HL-60 (cell line): ENCODE measurements around the gene PGS1.

Source experiments
- DNase-seq, 2 experiments: peaks; one replicate each; pipeline ENCODE4 v3.0.0-alpha.2; 2010 to 2020; ENCODE audit warnings: low read depth in 1 of 2, low spot score in 1 of 2
- H3K27ac ChIP-seq: fragments of 250-450 bp; sonication (Bioruptor Pico); replicated peaks from 2 replicates; pipeline ENCODE4 v1.5.1; 2020; ENCODE audit warnings: mild to moderate bottlenecking, moderate library complexity
- H3K27me3 ChIP-seq: fragments of 250-450 bp; sonication (Bioruptor Pico); 2 replicates; pipeline ENCODE4 v1.5.1; 2021; ENCODE audit warnings: mild to moderate bottlenecking, moderate library complexity; ENCODE audit not compliant: insufficient read depth, poor library complexity, severe bottlenecking
- H3K4me3 ChIP-seq: replicated peaks from 2 replicates; pipeline ENCODE4 v1.5.1; 2011; ENCODE audit warnings: mild to moderate bottlenecking, control low read depth, low read length; ENCODE audit not compliant: insufficient read depth
- GABPA ChIP-seq: IDR thresholded peaks from 2 replicates; pipeline ENCODE4 v1.6.1; 2012; ENCODE audit warnings: low read depth
- POLR2AphosphoS5 ChIP-seq: IDR thresholded peaks from 2 replicates; pipeline ENCODE4 v1.6.1; 2012; ENCODE audit warnings: low read depth
- SPI1 ChIP-seq: IDR thresholded peaks from 2 replicates; pipeline ENCODE4 v1.6.1; 2012; ENCODE audit warnings: low read depth, mild to moderate bottlenecking, borderline replicate concordance
- TF ChIP-seq, protein P1 (sequence below): IDR thresholded peaks from one replicate; pipeline ENCODE4 v1.5.1; 2011; ENCODE audit warnings: low read length, control low read depth, inconsistent platforms; ENCODE audit not compliant: insufficient read depth
- TF ChIP-seq, protein P2 (sequence below): IDR thresholded peaks from 2 replicates; pipeline ENCODE4 v1.6.1; 2012; ENCODE audit warnings: low read depth; ENCODE audit not compliant: insufficient replicate concordance

Gene PGS1

DNA sequence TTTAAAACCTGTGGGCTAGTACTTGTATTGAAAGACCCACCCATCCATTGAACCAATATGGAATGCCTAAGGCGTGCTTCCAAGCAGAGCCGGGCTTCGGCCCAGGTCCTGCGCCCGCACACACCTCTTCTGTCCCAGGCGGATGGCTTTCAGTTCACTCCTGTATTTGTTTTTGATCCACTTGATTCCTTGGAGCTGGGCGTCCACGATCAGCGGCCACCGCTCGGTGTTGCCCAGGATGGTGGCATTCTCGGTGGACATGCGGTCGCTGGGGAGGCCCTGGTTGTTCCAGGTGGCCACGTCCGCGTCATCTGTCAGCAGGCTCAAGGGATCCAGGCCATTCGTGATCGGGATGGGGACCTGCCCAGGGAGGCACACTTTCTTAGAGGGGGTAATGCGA is 75.9 kb downstream of the PGS1 start:
- H3K27ac ChIP-seq = no peak overlapping the region
- DNase-seq = no peak
- no peak overlapping the region for H3K4me3 ChIP-seq
- H3K27me3 ChIP-seq = no peaks in the 10 kb centered on the region
- TF ChIP-seq, protein P1, sequence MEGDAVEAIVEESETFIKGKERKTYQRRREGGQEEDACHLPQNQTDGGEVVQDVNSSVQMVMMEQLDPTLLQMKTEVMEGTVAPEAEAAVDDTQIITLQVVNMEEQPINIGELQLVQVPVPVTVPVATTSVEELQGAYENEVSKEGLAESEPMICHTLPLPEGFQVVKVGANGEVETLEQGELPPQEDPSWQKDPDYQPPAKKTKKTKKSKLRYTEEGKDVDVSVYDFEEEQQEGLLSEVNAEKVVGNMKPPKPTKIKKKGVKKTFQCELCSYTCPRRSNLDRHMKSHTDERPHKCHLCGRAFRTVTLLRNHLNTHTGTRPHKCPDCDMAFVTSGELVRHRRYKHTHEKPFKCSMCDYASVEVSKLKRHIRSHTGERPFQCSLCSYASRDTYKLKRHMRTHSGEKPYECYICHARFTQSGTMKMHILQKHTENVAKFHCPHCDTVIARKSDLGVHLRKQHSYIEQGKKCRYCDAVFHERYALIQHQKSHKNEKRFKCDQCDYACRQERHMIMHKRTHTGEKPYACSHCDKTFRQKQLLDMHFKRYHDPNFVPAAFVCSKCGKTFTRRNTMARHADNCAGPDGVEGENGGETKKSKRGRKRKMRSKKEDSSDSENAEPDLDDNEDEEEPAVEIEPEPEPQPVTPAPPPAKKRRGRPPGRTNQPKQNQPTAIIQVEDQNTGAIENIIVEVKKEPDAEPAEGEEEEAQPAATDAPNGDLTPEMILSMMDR = no peak
- TF ChIP-seq SPI1 (no peak), POLR2AphosphoS5 (no peak), GABPA (no peak)

DNA sequence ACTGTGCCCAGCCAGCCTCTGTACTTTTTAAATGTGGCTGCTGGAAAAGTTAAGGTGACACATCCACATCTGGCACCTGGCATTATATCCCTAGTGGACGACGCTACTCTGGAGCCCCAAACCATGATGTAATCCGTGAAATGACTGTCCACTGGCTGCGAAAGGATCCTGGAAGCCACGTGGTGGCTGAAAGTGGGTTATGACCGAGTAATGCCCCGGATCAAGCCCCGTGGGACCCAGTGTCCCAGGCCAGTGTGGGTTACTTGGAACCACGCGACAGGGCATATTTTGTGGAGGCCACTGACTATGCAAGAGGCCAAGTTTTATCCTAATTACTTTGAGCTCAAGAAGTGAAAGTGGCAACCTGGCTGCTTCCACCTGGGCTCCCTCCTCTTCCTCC is 79.6 kb downstream of the PGS1 start:
- DNase-seq = no peak
- H3K27me3 ChIP-seq = no peaks in the 10 kb centered on the region

DNA sequence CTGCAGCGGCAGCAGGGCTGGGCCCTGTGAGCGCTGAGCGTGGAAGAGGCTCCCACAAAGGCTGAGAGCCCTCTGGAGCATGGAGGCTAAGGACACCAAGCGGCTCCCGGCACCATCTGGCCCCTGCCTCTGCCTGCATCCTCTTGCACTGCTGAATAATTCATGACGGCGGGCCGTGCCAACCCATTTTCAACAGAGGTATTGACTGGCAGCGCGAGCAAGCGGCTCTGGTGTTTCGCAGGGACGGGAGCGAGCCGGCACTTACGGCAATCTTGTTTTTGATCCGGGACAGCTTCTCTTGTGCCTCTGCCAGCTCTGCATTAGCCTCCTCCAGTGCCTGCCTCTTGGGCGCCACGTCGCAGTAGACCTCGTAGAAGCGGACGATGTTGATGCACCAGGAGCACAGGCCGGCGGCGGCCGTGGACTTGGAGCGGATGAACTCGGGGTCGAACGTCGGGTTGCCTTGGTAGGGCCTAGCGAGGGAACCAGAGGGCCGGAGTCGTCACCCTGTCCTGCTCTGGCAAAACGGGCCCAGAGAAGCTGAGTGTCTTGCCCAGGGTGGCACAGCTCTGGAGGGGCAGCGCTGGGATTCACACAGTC is 80.4 kb downstream of the PGS1 start:
- TF ChIP-seq, protein P1 = no peak
- TF ChIP-seq POLR2AphosphoS5 (no peak), GABPA (no peak)
- DNase-seq = no peak
- Histone ChIP-seq H3K4me3 (no peak overlapping the region), H3K27ac (no peak overlapping the region), H3K27me3 (no peaks in the 10 kb centered on the region)

More for the DNA sequence above, 79.6 kb downstream of the PGS1 start:
- Histone ChIP-seq H3K27ac (no peak overlapping the region), H3K4me3 (no peak overlapping the region)
- no peak for TF ChIP-seq POLR2AphosphoS5
- no peak for TF ChIP-seq SPI1

DNA sequence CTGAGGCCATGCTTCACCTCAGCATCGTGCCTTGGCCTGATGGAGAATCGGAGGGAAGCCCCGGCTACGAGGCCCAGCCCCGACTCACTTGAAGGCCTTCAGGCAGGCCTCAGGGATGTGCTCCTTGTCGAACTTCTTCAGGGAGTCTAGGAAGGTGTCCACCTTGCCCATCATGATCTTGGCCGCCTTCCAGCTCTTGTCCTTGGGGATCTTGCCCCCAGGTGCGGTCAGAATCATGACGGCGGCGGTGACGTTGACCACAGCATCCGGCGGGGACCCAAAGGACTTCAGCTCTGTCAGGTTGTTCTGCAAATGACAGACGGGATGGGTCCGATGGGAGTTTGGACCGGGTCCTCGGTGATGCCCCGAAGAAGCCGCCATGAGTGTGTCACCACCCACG is 81.2 kb downstream of the PGS1 start:
- Histone ChIP-seq H3K4me3 (no peak overlapping the region), H3K27me3 (no peaks in the 10 kb centered on the region), H3K27ac (no peak overlapping the region)
- TF ChIP-seq POLR2AphosphoS5 = no peak
- TF ChIP-seq, protein P1 = no peak
- no peak for TF ChIP-seq SPI1
- TF ChIP-seq GABPA = no peak
- TF ChIP-seq, protein P2, sequence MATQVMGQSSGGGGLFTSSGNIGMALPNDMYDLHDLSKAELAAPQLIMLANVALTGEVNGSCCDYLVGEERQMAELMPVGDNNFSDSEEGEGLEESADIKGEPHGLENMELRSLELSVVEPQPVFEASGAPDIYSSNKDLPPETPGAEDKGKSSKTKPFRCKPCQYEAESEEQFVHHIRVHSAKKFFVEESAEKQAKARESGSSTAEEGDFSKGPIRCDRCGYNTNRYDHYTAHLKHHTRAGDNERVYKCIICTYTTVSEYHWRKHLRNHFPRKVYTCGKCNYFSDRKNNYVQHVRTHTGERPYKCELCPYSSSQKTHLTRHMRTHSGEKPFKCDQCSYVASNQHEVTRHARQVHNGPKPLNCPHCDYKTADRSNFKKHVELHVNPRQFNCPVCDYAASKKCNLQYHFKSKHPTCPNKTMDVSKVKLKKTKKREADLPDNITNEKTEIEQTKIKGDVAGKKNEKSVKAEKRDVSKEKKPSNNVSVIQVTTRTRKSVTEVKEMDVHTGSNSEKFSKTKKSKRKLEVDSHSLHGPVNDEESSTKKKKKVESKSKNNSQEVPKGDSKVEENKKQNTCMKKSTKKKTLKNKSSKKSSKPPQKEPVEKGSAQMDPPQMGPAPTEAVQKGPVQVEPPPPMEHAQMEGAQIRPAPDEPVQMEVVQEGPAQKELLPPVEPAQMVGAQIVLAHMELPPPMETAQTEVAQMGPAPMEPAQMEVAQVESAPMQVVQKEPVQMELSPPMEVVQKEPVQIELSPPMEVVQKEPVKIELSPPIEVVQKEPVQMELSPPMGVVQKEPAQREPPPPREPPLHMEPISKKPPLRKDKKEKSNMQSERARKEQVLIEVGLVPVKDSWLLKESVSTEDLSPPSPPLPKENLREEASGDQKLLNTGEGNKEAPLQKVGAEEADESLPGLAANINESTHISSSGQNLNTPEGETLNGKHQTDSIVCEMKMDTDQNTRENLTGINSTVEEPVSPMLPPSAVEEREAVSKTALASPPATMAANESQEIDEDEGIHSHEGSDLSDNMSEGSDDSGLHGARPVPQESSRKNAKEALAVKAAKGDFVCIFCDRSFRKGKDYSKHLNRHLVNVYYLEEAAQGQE = no peak
- no peak for DNase-seq

DNA sequence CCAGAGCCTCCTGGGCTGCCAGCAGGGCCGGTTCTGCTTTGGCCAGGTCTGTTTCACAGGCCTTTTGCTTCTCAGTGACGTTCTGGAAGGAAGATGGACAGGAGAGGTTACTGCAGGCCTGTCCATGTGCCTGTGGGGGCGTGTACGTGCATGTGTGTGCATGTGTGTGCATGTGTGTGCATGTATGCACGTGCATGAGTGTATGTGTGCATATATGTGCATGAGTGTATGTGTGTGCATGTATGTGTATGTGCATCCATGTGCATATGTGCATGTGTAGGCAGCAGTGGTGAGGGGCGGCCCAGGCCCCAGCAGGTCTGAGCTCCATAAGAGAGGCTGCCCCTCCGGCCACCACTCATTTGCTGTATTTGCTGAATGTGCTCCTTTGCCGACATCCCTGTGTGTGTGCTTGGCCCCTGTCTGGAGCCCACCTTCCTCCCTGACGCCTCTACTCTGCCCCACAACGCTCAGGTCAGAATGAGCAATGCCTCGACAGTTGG is 81.8 kb downstream of the PGS1 start:
- Histone ChIP-seq H3K4me3 (no peak overlapping the region), H3K27ac (no peak overlapping the region), H3K27me3 (no peaks in the 10 kb centered on the region)
- TF ChIP-seq GABPA = no peak
- TF ChIP-seq, protein P1 = no peak
- TF ChIP-seq, protein P2 = no peak
- no peak for TF ChIP-seq POLR2AphosphoS5
- TF ChIP-seq SPI1 = no peak
- no peak for DNase-seq
